ENCODE data around the gene FURIN. TPM values are rescaled to one million over a fixed set of nuclear protein-coding genes. Genes with fewer than 3 reads are reported as not detected.
A peak's percentile ranks its signal among the peaks of the same experiment; 100 is the strongest.

FURIN gene
- total RNA-seq, 1 donor from 2014 or later = 47.6 TPM

- H3K4me3 ChIP-seq = peak within 1 kb of the TSS; percentile 72 to 75
- no peaks in the 10 kb centered on the region for H3K36me3 ChIP-seq
- TF ChIP-seq POLR2A (IDR thresholded peaks at IDR 0.05) (peak in 1 of 2 donors; percentile 34), CTCF (IDR thresholded peaks at IDR 0.05) (peak; percentile 66 to 84 (median 72)), POLR2AphosphoS5 (IDR thresholded peaks at IDR 0.05; ENCODE audit: insufficient read depth in 1 of 2, low read depth in 1 of 2) (peak; percentile 26 to 84)
- no peaks in the 10 kb centered on the region for H3K27me3 ChIP-seq
- intact Hi-C loops (cut with DNase I) = no loop called here
- peak within 1 kb of the TSS; percentile 93 for H3K27ac ChIP-seq
- H3K4me1 ChIP-seq = peaks cover 53% of the 10 kb centered on the region
- no peaks in the 10 kb centered on the region for H3K9me3 ChIP-seq
- DNase-seq (ENCODE audit: extremely low spot score in 2 of 2) = no peak
Measured at GRCh38 chr15:90931828-90932659, 63.7 kb downstream of the FURIN start, which contains the start of gene HDDC3. TSS of gene HDDC3 (minus strand) at chr15:90932549. CDS start at chr15:90932540, 9 bp downstream.

- Histone ChIP-seq H3K9me3 (no peaks in the 10 kb centered on the region), H3K4me1 (peaks cover 55% of the 10 kb centered on the region), H3K4me3 (peak overlapping the region; percentile 72 to 75), H3K27me3 (no peaks in the 10 kb centered on the region), H3K27ac (peak overlapping the region; percentile 93), H3K36me3 (no peaks in the 10 kb centered on the region)
- intact Hi-C loops (cut with DNase I) = no loop called here
- DNase-seq (ENCODE audit: extremely low spot score in 2 of 2) = no peak
- no peak for TF ChIP-seq POLR2AphosphoS5 (IDR thresholded peaks at IDR 0.05; ENCODE audit: insufficient read depth in 1 of 2, low read depth in 1 of 2)
- no peak for TF ChIP-seq POLR2A (IDR thresholded peaks at IDR 0.05)
- TF ChIP-seq CTCF (IDR thresholded peaks at IDR 0.05) = no peak
Measured at GRCh38 chr15:90932660-90932991, 64.2 kb downstream of the FURIN start.

Small RNA genes within 50 kb of the gene (small RNA-seq; reads per million reads assigned to genes)
- not detected for gene RN7SL363P

Other genes with a start within 250 kb of the FURIN start
- gene BLM, start 151.2 kb upstream of the FURIN start, total RNA-seq = 1.7 TPM
- gene FES, start 15.9 kb downstream of the FURIN start, total RNA-seq = 47.4 TPM
- gene MAN2A2, start 34.7 kb downstream of the FURIN start, total RNA-seq = 46.7 TPM
- 7.9 TPM for gene HDDC3, start 64.0 kb downstream of the FURIN start, total RNA-seq
- 62.1 TPM for gene UNC45A, start 66.7 kb downstream of the FURIN start, total RNA-seq
- 6.9 TPM for gene RCCD1, start 86.3 kb downstream of the FURIN start, total RNA-seq
- gene PRC1, start 125.9 kb downstream of the FURIN start, total RNA-seq = 29.7 TPM
- gene VPS33B, start 154.0 kb downstream of the FURIN start, total RNA-seq = 16.5 TPM
- gene SV2B, start 231.7 kb downstream of the FURIN start, total RNA-seq = 3.2 TPM

Measured in vagina (tissue), 2 donors.